CD14-positive monocyte (primary cell): Measurements from ENCODE around the gene SLC38A10. TPM values are rescaled to one million over a fixed set of nuclear protein-coding genes. Genes with fewer than 3 reads are reported as not detected.

Experiments used
- DNase-seq, 3 donors: peaks; one replicate each; pipeline ENCODE4 v3.0.0-alpha.2; 2011 to 2022
- H2AFZ ChIP-seq: 2 replicates; pipeline ENCODE4 v1.6.0; 2012; ENCODE audit warnings: mild to moderate bottlenecking, low read depth, low read length, inconsistent platforms; ENCODE audit not compliant: insufficient read depth, poor library complexity, severe bottlenecking
- H3K27ac ChIP-seq, 2 donors: 1 replicate in 1 of 2; 2 replicates in 1 of 2; pipeline ENCODE4 v1.5.1; 2012 to 2013; ENCODE audit warnings: low read length in 2 of 2, control low read depth in 1 of 2, inconsistent platforms in 1 of 2, low read depth in 1 of 2, mild to moderate bottlenecking in 1 of 2
- H3K27me3 ChIP-seq, 2 donors: one replicate each; pipeline versions ENCODE4 v1.6.0 to v1.6.1; 2011 to 2013; ENCODE audit warnings: low read length in 2 of 2; ENCODE audit not compliant: control insufficient read depth in 2 of 2, insufficient read depth in 2 of 2
- H3K36me3 ChIP-seq, 2 donors: replicated peaks in 1 of 2; 1 replicate in 1 of 2; 2 replicates in 1 of 2; pipeline versions ENCODE4 v1.5.1 to v1.6.1; 2012 to 2013; ENCODE audit warnings: low read length in 2 of 2, control low read depth in 1 of 2, inconsistent platforms in 1 of 2, mild to moderate bottlenecking in 1 of 2; ENCODE audit not compliant: insufficient read depth in 2 of 2, control insufficient read depth in 1 of 2
- H3K4me1 ChIP-seq, 2 donors: 1 replicate in 1 of 2; 2 replicates in 1 of 2; pipeline versions ENCODE4 v1.5.1 to v1.6.1; 2012 to 2013; ENCODE audit warnings: low read length in 2 of 2, control low read depth in 1 of 2, inconsistent platforms in 1 of 2, mild to moderate bottlenecking in 1 of 2, moderate library complexity in 1 of 2; ENCODE audit not compliant: insufficient read depth in 2 of 2, control insufficient read depth in 1 of 2
- H3K4me2 ChIP-seq: replicated peaks from 2 replicates; pipeline ENCODE3; 2012; ENCODE audit warnings: low read length, moderate library complexity, mild to moderate bottlenecking; ENCODE audit not compliant: poor library complexity, severe bottlenecking; ENCODE audit errors: extremely low read depth
- H3K4me3 ChIP-seq, 3 experiments: fragments of 200-600 bp in 1 of 3; sonication (generic) in 1 of 3; replicated peaks in 1 of 3; 1 replicate in 2 of 3; 2 replicates in 1 of 3; pipeline ENCODE4 v1.5.1; 2011 to 2013; ENCODE audit warnings: low read length in 3 of 3, mild to moderate bottlenecking in 3 of 3, control low read depth in 2 of 3, low read depth in 2 of 3, inconsistent platforms in 1 of 3, moderate library complexity in 1 of 3
- H3K79me2 ChIP-seq: 2 replicates; pipeline ENCODE4 v1.6.0; 2012; ENCODE audit warnings: mild to moderate bottlenecking, control low read depth, inconsistent platforms, low read length, moderate library complexity; ENCODE audit not compliant: insufficient read depth
- H3K9ac ChIP-seq: 2 replicates; pipeline ENCODE4 v1.6.0; 2017; ENCODE audit warnings: low read length, mild to moderate bottlenecking; ENCODE audit not compliant: insufficient read depth, poor library complexity, severe bottlenecking
- H3K9me3 ChIP-seq, 2 donors: replicated peaks in 1 of 2; 1 replicate in 1 of 2; 2 replicates in 1 of 2; pipeline versions ENCODE4 v1.5.1 to v1.6.1; 2012 to 2013; ENCODE audit warnings: low read length in 2 of 2, control low read depth in 1 of 2; ENCODE audit not compliant: control insufficient read depth in 1 of 2, insufficient read depth in 1 of 2
- H4K20me1 ChIP-seq: 2 replicates; pipeline ENCODE4 v1.6.0; 2012; ENCODE audit warnings: mild to moderate bottlenecking, low read length, control low read depth, moderate library complexity; ENCODE audit not compliant: insufficient read depth
- H3K27ac Mint-ChIP-seq, 7 donors: one replicate each; pipeline ENCODE4 v1.8.0; 2020; ENCODE audit warnings: mild to moderate bottlenecking in 7 of 7, mixed read lengths in 7 of 7, moderate library complexity in 6 of 7, inconsistent platforms in 2 of 7
- H3K27me3 Mint-ChIP-seq, 3 donors: one replicate each; pipeline ENCODE4 v1.8.0; 2021 to 2022; ENCODE audit warnings: low read depth in 3 of 3, mild to moderate bottlenecking in 3 of 3, mixed read lengths in 3 of 3, moderate library complexity in 3 of 3, inconsistent platforms in 1 of 3
- H3K36me3 Mint-ChIP-seq, 2 donors: one replicate each; pipeline ENCODE4 v1.8.0; 2020; ENCODE audit warnings: mixed read lengths in 2 of 2, inconsistent platforms in 1 of 2, mild to moderate bottlenecking in 1 of 2
- H3K4me1 Mint-ChIP-seq: one replicate; pipeline ENCODE4 v1.8.0; 2020; ENCODE audit warnings: mild to moderate bottlenecking, mixed read lengths
- H3K4me3 Mint-ChIP-seq, 2 donors: one replicate each; pipeline ENCODE4 v1.8.0; 2020; ENCODE audit warnings: mild to moderate bottlenecking in 2 of 2, mixed read lengths in 2 of 2, moderate library complexity in 1 of 2
- H3K9me3 Mint-ChIP-seq, 7 donors: one replicate each; pipeline ENCODE4 v1.8.0; 2020 to 2022; ENCODE audit warnings: mixed read lengths in 7 of 7, mild to moderate bottlenecking in 6 of 7, moderate library complexity in 6 of 7, inconsistent platforms in 2 of 7
- CTCF ChIP-seq: fragments of 200-600 bp; IDR thresholded peaks from one replicate; pipeline ENCODE4 v1.8.0; 2022; ENCODE audit warnings: antibody characterized with exemption, mild to moderate bottlenecking
- WGBS: methylation state at CpG from one replicate; pipeline ENCODE4 v1.1.5; 2013; ENCODE audit warnings: missing lambda C conversion rate; ENCODE audit not compliant: insufficient coverage; 5-methylcytosine and 5-hydroxymethylcytosine counted together
- intact Hi-C, 2 donors: fragments of 100-400 bp; cut with micrococcal nuclease; formaldehyde crosslinking; loops; one replicate each; pipeline versions ENCODE4 v1.15.0 to v1.15.1; 2023
- polyA plus RNA-seq, 3 donors: library from polyadenylated mRNA; depleted of rRNA in 1 of 3; unstranded in 2 of 3; stranded (reverse) in 1 of 3; fragments of 300-500 nt in 2 of 3; fragments of >200 nt in 1 of 3; fragmentation: Illumina TruSeq in 2 of 3; gene quantifications; 1 replicate in 2 of 3; 2 replicates in 1 of 3; pipeline ENCODE4 v1.2.3, GENCODE V29; 2012 to 2021

SLC38A10 gene
- polyA plus RNA-seq, 3 donors: 50.8 to 76.1 (median 68.4) TPM

DNA sequence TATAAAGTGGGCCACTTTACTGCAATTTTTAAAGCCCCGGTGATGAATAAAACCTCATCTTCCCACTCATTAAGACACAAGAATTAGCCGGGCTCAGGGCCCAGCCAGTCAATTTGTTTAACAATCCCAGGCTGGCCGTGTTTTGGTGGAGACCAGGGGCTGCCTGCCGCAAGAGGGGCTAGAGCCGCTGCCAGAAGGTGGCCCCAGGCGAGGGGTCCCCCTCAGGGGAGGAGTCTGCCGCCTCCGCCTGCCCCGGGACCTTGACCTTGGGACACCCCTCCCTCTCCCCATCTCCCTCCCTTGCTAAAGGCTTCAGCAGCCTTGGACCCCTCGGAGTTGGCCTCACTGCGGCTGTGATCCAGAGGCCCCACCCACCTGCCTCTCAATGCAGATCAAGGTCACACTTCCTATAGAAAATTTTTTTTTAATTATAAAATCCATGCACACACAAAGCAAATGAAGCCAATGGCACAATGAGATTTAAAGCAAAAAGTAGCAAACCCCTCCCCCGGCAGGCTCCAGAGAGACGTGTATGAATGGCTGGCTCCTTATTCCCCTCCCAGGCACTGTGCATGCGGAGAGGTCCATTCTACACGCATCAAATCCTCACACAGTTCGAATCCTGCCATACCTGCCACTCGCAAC, 23.0 kb upstream of the SLC38A10 start:
- intact Hi-C loops: no loop called here
- Histone ChIP-seq H3K9ac (no peak overlapping the region), H3K4me1 (peaks cover 17 to 25% of the 10 kb centered on the region in 2 donors), H4K20me1 (no peaks in the 10 kb centered on the region), H3K9me3 (no peaks in the 10 kb centered on the region), H3K36me3 (no peaks in the 10 kb centered on the region), H2AFZ (no peak overlapping the region), H3K27me3 (no peaks in the 10 kb centered on the region), H3K27ac (no peak overlapping the region), H3K4me2 (no peak overlapping the region), H3K79me2 (no peaks in the 10 kb centered on the region), H3K4me3 (no peak overlapping the region)
- WGBS: 93% methylated on average over 15 of the region's 17 CpGs
- Mint-ChIP-seq H3K36me3 (no peaks in the 10 kb centered on the region), H3K9me3 (peaks cover 0 to 8% (median 0%) of the 10 kb centered on the region in 7 donors), H3K4me3 (no peak overlapping the region), H3K27me3 (peaks cover 0 to 6% (median 3%) of the 10 kb centered on the region in 3 donors), H3K27ac (peak overlapping the region in 1 of 7 donors; percentile 8), H3K4me1 (peaks cover 13% of the 10 kb centered on the region)
- no peak for TF ChIP-seq CTCF
- no peak for DNase-seq

DNA sequence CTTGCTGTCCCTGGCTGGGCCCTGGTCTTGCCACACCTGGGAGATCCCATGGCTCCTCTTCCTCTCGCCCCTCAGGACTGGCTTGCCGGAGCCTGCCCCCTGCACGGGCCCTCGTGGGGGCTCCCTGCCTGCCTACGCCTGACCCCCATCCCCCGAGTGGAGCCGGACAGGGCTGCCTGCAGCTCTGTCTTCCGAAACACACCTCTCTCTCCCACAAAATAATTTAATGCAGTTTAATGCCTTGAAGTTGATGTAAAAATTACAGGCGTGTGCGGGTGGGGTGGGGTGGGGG, 22.4 kb upstream of the SLC38A10 start:
- Histone ChIP-seq H2AFZ (no peak overlapping the region), H3K9me3 (no peaks in the 10 kb centered on the region), H4K20me1 (no peaks in the 10 kb centered on the region), H3K4me2 (no peak overlapping the region), H3K4me1 (peaks cover 11 to 18% of the 10 kb centered on the region in 2 donors), H3K36me3 (no peaks in the 10 kb centered on the region), H3K27ac (no peak overlapping the region), H3K27me3 (no peaks in the 10 kb centered on the region), H3K79me2 (no peaks in the 10 kb centered on the region), H3K9ac (no peak overlapping the region), H3K4me3 (no peak overlapping the region)
- H3K27ac Mint-ChIP-seq: no peak overlapping the region
- peaks cover 0 to 6% (median 3%) of the 10 kb centered on the region in 3 donors for H3K27me3 Mint-ChIP-seq
- 94% methylated on average over 2 of the region's 10 CpGs for WGBS
- H3K4me1 Mint-ChIP-seq: peaks cover 9% of the 10 kb centered on the region
- peaks cover 0 to 8% (median 0%) of the 10 kb centered on the region in 7 donors for H3K9me3 Mint-ChIP-seq
- no peak for TF ChIP-seq CTCF
- no peak overlapping the region for H3K4me3 Mint-ChIP-seq
- no peaks in the 10 kb centered on the region for H3K36me3 Mint-ChIP-seq
- intact Hi-C loops: no loop called here
- DNase-seq: no peak
